ENCODE data around the gene MCTP1. TPM values are rescaled to one million over a fixed set of nuclear protein-coding genes. Genes with fewer than 3 reads are reported as not detected.

MCTP1 gene
- total RNA-seq, 1 experiment from 2014 or later: 2.5 TPM

- no peak overlapping the region for H2BK5ac ChIP-seq (ENCODE audit: insufficient read length, low read length)
- H4K8ac ChIP-seq (replicated peaks; ENCODE audit: insufficient read length, low read depth, low read length): no peak overlapping the region
- H2BK12ac ChIP-seq (ENCODE audit: insufficient read length, low read depth, low read length): no peak overlapping the region
- H3K56ac ChIP-seq (ENCODE audit: insufficient read length, low read depth, low read length): no peak overlapping the region
- H3K79me1 ChIP-seq (ENCODE audit: insufficient read depth, low read depth, low read length, poor library complexity, severe bottlenecking): no peaks in the 10 kb centered on the region
- Mint-ChIP-seq H3K9me3 (no peaks in the 10 kb centered on the region), H3K36me3 (ENCODE audit: insufficient read depth in 1 of 3, low read depth in 3 of 3) (no peaks in the 10 kb centered on the region), H3K4me1 (peaks cover 17 to 18% of the 10 kb centered on the region in 2 experiments), H3K4me3 (no peak overlapping the region), H3K27me3 (ENCODE audit: low read depth) (no peaks in the 10 kb centered on the region), H3K27ac (no peak overlapping the region)
- no peak for DNase-seq
- H3K27me3 ChIP-seq (ENCODE audit: insufficient read depth, low read length): no peaks in the 10 kb centered on the region
- H3K4me1 ChIP-seq (ENCODE audit: insufficient read depth, low read length): no peaks in the 10 kb centered on the region; the same call in 1 of the 2 replicates
- H4K91ac ChIP-seq (ENCODE audit: insufficient read length, low read depth, low read length): no peak overlapping the region
- H3K9ac ChIP-seq (ENCODE audit: extremely low read depth, insufficient read length, low read length): no peak overlapping the region
- H3K79me2 ChIP-seq (ENCODE audit: insufficient read depth, low read length): no peaks in the 10 kb centered on the region
- H3K4me2 ChIP-seq (ENCODE audit: insufficient read depth, insufficient read length, low read length): no peak overlapping the region
- H3T11ph ChIP-seq (ENCODE audit: low read length): no peak overlapping the region
- no peaks in the 10 kb centered on the region for H3K9me3 ChIP-seq (ENCODE audit: control insufficient read depth, low read depth, low read length)
- H3K23me2 ChIP-seq (ENCODE audit: insufficient read length, low read depth, low read length, poor library complexity, severe bottlenecking): no peaks in the 10 kb centered on the region
- no peak overlapping the region for H3K23ac ChIP-seq (ENCODE audit: insufficient read length, low read depth, low read length)
- no peak overlapping the region for H2BK120ac ChIP-seq (ENCODE audit: low read depth, low read length, poor library complexity, severe bottlenecking)
- H2AFZ ChIP-seq (ENCODE audit: low read length): no peak overlapping the region
- no peak overlapping the region for H3K4ac ChIP-seq (ENCODE audit: low read depth, low read length)
- WGBS (ENCODE audit: extremely low coverage, insufficient read length, low lambda C conversion rate): no CpG with 5 or more reads among the region's 2 CpGs
- no peak overlapping the region for H4K5ac ChIP-seq (ENCODE audit: insufficient read length, low read depth, low read length)
- no peak overlapping the region for H2BK20ac ChIP-seq (ENCODE audit: low read depth, low read length, poor library complexity, severe bottlenecking)
- H3K27ac ChIP-seq (ENCODE audit: insufficient read length, low read depth, low read length): no peak overlapping the region
- no peak overlapping the region for H3K18ac ChIP-seq (ENCODE audit: insufficient read length, low read depth, low read length)
- H3K14ac ChIP-seq (ENCODE audit: insufficient read depth, low read length): no peak overlapping the region
- no peaks in the 10 kb centered on the region for H4K20me1 ChIP-seq (ENCODE audit: control insufficient read depth, insufficient read depth, insufficient read length)
- H2AK5ac ChIP-seq (ENCODE audit: insufficient read length, low read length): no peak overlapping the region
- H2BK15ac ChIP-seq (ENCODE audit: low read depth, low read length): no peak overlapping the region
- TF ChIP-seq, protein P1, sequence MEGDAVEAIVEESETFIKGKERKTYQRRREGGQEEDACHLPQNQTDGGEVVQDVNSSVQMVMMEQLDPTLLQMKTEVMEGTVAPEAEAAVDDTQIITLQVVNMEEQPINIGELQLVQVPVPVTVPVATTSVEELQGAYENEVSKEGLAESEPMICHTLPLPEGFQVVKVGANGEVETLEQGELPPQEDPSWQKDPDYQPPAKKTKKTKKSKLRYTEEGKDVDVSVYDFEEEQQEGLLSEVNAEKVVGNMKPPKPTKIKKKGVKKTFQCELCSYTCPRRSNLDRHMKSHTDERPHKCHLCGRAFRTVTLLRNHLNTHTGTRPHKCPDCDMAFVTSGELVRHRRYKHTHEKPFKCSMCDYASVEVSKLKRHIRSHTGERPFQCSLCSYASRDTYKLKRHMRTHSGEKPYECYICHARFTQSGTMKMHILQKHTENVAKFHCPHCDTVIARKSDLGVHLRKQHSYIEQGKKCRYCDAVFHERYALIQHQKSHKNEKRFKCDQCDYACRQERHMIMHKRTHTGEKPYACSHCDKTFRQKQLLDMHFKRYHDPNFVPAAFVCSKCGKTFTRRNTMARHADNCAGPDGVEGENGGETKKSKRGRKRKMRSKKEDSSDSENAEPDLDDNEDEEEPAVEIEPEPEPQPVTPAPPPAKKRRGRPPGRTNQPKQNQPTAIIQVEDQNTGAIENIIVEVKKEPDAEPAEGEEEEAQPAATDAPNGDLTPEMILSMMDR (conservative IDR thresholded peaks at IDR 0.05): no peak
Measured at GRCh38 chr5:94992325-94992724, 292.6 kb downstream of the MCTP1 start.

Data from H9 (cell line).